GM18873 (cell line): ENCODE measurements around the gene ZNF300.
"Not testable (repeated sequence)": the region's sequence is repeated elsewhere in the genome, so short reads cannot be mapped to it uniquely, and the experiment has no call there.

Experiments
- ATAC-seq: cut with Tn5 transposase; IDR thresholded peaks from one replicate; pipeline ENCODE4 v1.9.1; 2021; ENCODE audit warnings: mild to moderate bottlenecking, moderate library complexity, moderate number of reproducible peaks; ENCODE audit not compliant: unreplicated experiment, low FRiP score

The ZNF300 gene

DNA sequence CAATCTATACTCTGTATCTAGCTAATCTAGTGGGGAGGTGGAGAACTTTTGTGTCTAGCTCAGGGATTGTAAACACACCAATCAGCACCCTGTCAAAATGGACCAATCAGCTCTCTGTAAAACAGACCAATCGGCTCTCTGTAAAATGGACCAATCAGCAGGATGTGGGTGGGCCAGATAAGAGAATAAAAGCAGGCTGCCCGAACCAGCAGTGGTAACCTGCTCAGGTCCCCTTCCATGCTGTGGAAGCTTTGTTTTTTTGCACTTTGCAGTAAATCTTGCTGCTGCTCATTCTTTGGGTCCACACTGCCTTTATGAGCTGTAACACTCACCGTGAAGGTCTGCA lies 58.5 kb downstream of the ZNF300 start, which contains the start of gene IRGM:
Gene IRGM, plus strand, starts transcription at position 214 of the 346 bp plus-strand sequence. CDS start 1,603 bp downstream, outside the sequence.
- not testable (repeated sequence) for ATAC-seq

DNA sequence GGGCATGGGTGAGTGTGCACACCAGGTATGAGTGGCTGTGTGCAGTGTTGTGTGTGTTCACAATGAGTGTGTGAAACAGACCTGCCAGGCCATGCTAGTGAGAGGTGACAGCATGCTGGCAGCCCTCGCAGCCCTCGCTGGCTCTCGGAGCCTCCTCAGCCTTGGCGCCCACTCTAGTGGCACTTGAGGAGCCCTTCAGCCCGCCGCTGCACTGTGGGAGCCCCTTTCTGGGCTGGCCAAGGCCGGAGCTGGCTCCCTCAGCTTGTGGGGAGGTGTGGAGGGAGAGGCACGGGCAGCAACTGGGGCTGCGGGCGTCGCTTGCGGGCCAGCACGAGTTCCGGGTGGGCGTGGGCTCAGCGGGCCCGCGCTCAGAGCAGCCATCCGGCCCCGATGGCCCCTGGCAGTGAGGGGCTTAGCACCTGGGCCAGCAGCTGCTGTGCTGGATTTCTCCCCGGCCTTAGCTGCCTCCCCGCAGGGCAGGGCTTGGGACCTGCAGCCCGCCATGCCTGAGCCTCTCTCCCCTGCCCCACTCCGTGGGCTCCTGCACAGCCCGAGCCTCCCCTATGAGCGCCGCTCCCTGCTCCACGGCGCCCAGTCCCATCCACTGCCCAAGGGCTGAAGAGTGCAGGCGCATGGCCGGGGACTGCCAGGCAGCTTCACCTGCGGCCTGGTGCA lies 59.5 kb downstream of the ZNF300 start:
- not testable (repeated sequence) for ATAC-seq
